Keratinocyte (primary cell): ENCODE measurements around the gene TEKTIP1. TPM values are rescaled to one million over a fixed set of nuclear protein-coding genes. Genes with fewer than 3 reads are reported as not detected.

Source experiments
- DNase-seq: peaks from one replicate; pipeline ENCODE4 v3.0.0-alpha.2; 2011; ENCODE audit warnings: low read depth, missing footprints, low spot score
- FAIRE-seq: peaks from 2 replicates; lab custom pipeline; 2011; peaks lifted over from hg19 to GRCh38; lab: Jason Lieb, UNC
- H2AFZ ChIP-seq: 2 replicates; pipeline ENCODE4 v1.6.0; 2012; ENCODE audit warnings: low read length, control low read depth, inconsistent platforms; ENCODE audit not compliant: control insufficient read depth
- H3K27ac ChIP-seq: 2 replicates; pipeline ENCODE4 v1.5.1; 2011; ENCODE audit warnings: low read length; ENCODE audit not compliant: control insufficient read depth, insufficient read depth
- H3K27me3 ChIP-seq: 3 replicates; pipeline ENCODE4 v1.6.0; 2011; ENCODE audit warnings: low read length; ENCODE audit not compliant: control insufficient read depth, insufficient read depth; ENCODE audit errors: extremely low read depth
- H3K36me3 ChIP-seq, 2 experiments: 2 replicates in 1 of 2; 3 replicates in 1 of 2; pipeline ENCODE4 v1.5.1; 2011; ENCODE audit warnings: low read length in 2 of 2, mild to moderate bottlenecking in 1 of 2; ENCODE audit not compliant: control insufficient read depth in 2 of 2, insufficient read depth in 2 of 2; ENCODE audit errors: extremely low read depth in 1 of 2
- H3K4me1 ChIP-seq: 3 replicates; pipeline ENCODE4 v1.5.1; 2011; ENCODE audit warnings: low read length; ENCODE audit not compliant: control insufficient read depth, insufficient read depth; ENCODE audit errors: extremely low read depth
- H3K4me2 ChIP-seq: 3 replicates; pipeline ENCODE4 v1.6.0; 2011; ENCODE audit warnings: low read depth, low read length; ENCODE audit not compliant: control insufficient read depth, insufficient read depth; ENCODE audit errors: extremely low read depth
- H3K4me3 ChIP-seq, 3 experiments: fragments of 200-600 bp in 1 of 3; sonication (generic) in 1 of 3; 2 replicates in 2 of 3; 3 replicates in 1 of 3; pipeline ENCODE4 v1.5.1; 2011 to 2016; ENCODE audit warnings: low read length in 3 of 3, mild to moderate bottlenecking in 3 of 3, control low read depth in 2 of 3, inconsistent platforms in 1 of 3, low read depth in 1 of 3, mixed read lengths in 1 of 3, mixed run types in 1 of 3, moderate library complexity in 1 of 3; ENCODE audit not compliant: control insufficient read depth in 2 of 3, insufficient read depth in 2 of 3; ENCODE audit errors: extremely low read depth in 1 of 3
- H3K79me2 ChIP-seq: 2 replicates; pipeline ENCODE4 v1.6.0; 2012; ENCODE audit warnings: low read length; ENCODE audit not compliant: control insufficient read depth, insufficient read depth
- H3K9ac ChIP-seq: 3 replicates; pipeline ENCODE4 v1.6.0; 2011; ENCODE audit warnings: low read length; ENCODE audit not compliant: control insufficient read depth, insufficient read depth; ENCODE audit errors: extremely low read depth
- H3K9me1 ChIP-seq: 3 replicates; pipeline ENCODE4 v1.6.0; 2011; ENCODE audit warnings: low read length; ENCODE audit not compliant: control insufficient read depth, insufficient read depth; ENCODE audit errors: extremely low read depth
- H3K9me3 ChIP-seq: 2 replicates; pipeline ENCODE4 v1.5.1; 2012; ENCODE audit warnings: low read depth, low read length; ENCODE audit not compliant: control insufficient read depth
- H4K20me1 ChIP-seq: 3 replicates; pipeline ENCODE4 v1.6.0; 2011; ENCODE audit warnings: low read length; ENCODE audit not compliant: control insufficient read depth, insufficient read depth; ENCODE audit errors: extremely low read depth
- EZH2 ChIP-seq: IDR thresholded peaks from one replicate; pipeline ENCODE4 v1.6.1; 2012; ENCODE audit warnings: inconsistent platforms, mild to moderate bottlenecking, low read length, moderate library complexity
- dilution Hi-C: fragments of 300-500 bp; cut with MboI; formaldehyde crosslinking; loops from one replicate; pipeline ENCODE4 v1.7.0; 2020; ENCODE audit warnings: low sequenced_read_pairs; ENCODE audit not compliant: extremely low pct_ligation_motif_present
- polyA plus RNA-seq, 5 experiments: library from polyadenylated mRNA; depleted of rRNA in 3 of 5; stranded (reverse) in 3 of 5; stranded (forward) in 1 of 5; unstranded in 1 of 5; fragments of >200 nt; gene quantifications; 1 replicate in 1 of 5; 2 replicates in 3 of 5; 3 replicates in 1 of 5; pipeline versions ENCODE4 v1.2.1 to v1.2.3, GENCODE V29; 2011 to 2012; ENCODE audit warnings: missing spikeins in 2 of 5, low read depth in 1 of 5, low replicate concordance in 1 of 5
- TF ChIP-seq, protein P1 (sequence below), 3 experiments: IDR thresholded peaks in 1 of 3; conservative IDR thresholded peaks in 1 of 3; optimal IDR thresholded peaks in 1 of 3; 2 replicates in 2 of 3; 3 replicates in 1 of 3; pipeline versions ENCODE3 to v1.5.1; 2011; ENCODE audit warnings: low read length in 3 of 3, mild to moderate bottlenecking in 3 of 3, moderate library complexity in 2 of 3, control low read depth in 1 of 3, inconsistent platforms in 1 of 3; ENCODE audit not compliant: insufficient read depth in 2 of 3; ENCODE audit errors: extremely low read depth in 1 of 3

The TEKTIP1 gene
- polyA plus RNA-seq, 1 donor (not counting 4 experiments of a cell fraction or from before 2014, with no cell fraction given): not detected

GRCh38 chr19:3554254-3555083 lies 15.5 kb downstream of the TEKTIP1 start:
- Histone ChIP-seq H3K9me1 (no peaks in the 10 kb centered on the region), H2AFZ (no peak overlapping the region), H4K20me1 (peaks cover 10% of the 10 kb centered on the region), H3K79me2 (peaks cover 36% of the 10 kb centered on the region), H3K27ac (no peak overlapping the region), H3K9ac (no peak overlapping the region), H3K4me3 (no peak overlapping the region), H3K27me3 (no peaks in the 10 kb centered on the region), H3K9me3 (no peaks in the 10 kb centered on the region), H3K4me2 (no peak overlapping the region), H3K36me3 (peaks cover 0 to 9% of the 10 kb centered on the region in 2 experiments), H3K4me1 (peaks cover 18% of the 10 kb centered on the region)
- DNase-seq (no peak), FAIRE-seq (no peak)
- dilution Hi-C loops: no loop called here
- TF ChIP-seq EZH2: no peak
- TF ChIP-seq, protein P1, sequence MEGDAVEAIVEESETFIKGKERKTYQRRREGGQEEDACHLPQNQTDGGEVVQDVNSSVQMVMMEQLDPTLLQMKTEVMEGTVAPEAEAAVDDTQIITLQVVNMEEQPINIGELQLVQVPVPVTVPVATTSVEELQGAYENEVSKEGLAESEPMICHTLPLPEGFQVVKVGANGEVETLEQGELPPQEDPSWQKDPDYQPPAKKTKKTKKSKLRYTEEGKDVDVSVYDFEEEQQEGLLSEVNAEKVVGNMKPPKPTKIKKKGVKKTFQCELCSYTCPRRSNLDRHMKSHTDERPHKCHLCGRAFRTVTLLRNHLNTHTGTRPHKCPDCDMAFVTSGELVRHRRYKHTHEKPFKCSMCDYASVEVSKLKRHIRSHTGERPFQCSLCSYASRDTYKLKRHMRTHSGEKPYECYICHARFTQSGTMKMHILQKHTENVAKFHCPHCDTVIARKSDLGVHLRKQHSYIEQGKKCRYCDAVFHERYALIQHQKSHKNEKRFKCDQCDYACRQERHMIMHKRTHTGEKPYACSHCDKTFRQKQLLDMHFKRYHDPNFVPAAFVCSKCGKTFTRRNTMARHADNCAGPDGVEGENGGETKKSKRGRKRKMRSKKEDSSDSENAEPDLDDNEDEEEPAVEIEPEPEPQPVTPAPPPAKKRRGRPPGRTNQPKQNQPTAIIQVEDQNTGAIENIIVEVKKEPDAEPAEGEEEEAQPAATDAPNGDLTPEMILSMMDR (optimal IDR thresholded peaks at IDR 0.05 in 1 of 3, IDR thresholded peaks at IDR 0.05 in 1 of 3, conservative IDR thresholded peaks at IDR 0.05 in 1 of 3; ENCODE audit: extremely low read depth in 1 of 3, insufficient read depth in 2 of 3, low read length in 3 of 3): no peak

DNA sequence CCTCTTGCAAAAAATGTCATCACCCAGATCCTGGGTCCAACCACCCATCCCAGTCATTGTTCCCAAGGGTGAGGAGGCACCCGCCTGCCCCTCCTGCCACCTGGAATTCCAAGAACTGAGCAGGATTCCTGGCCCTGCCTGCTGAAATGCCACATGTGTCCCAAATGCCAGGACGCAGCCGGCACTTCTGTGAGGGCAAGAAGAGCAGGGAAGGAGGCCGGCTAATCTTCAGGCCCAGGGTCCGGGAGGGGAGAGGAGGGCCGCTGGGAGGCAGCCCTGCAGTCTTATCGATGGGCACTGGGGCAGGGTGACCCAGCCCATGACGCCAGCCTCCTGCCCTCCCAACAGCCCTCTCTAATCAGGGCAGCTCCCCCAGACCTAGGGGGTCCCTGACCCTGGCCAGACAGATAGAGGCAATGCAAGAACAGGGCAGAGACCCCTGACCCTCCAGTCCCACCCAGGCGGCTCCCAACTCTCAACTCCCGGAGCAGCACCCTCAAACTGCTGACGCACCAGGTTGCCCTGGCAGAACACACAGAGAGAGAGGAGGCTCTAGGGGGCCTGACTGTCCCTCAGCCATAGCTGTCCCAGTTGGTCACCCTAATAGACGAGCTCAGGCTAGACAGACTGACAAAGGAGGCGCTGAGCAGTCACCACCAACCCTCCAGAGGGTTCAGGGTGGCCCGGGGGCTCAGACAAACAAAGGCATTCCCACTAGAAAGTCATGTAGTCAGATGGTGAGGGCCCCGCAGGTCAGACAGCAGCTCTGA lies 16.9 kb downstream of the TEKTIP1 start:
- Histone ChIP-seq H3K27ac (no peak overlapping the region), H3K27me3 (no peaks in the 10 kb centered on the region), H3K9me3 (no peaks in the 10 kb centered on the region), H3K4me3 (peak overlapping the region; percentile 86 to 96 (median 91)), H2AFZ (no peak overlapping the region), H4K20me1 (peaks cover 10% of the 10 kb centered on the region), H3K4me1 (peaks cover 18% of the 10 kb centered on the region), H3K79me2 (peaks cover 36% of the 10 kb centered on the region), H3K9me1 (no peaks in the 10 kb centered on the region), H3K9ac (peak overlapping the region; percentile 85), H3K4me2 (peak overlapping the region; percentile 96), H3K36me3 (peaks cover 0 to 4% of the 10 kb centered on the region in 2 experiments)
- TF ChIP-seq, protein P1 (optimal IDR thresholded peaks at IDR 0.05 in 1 of 3, IDR thresholded peaks at IDR 0.05 in 1 of 3, conservative IDR thresholded peaks at IDR 0.05 in 1 of 3; ENCODE audit: extremely low read depth in 1 of 3, insufficient read depth in 2 of 3, low read length in 3 of 3): no peak
- TF ChIP-seq EZH2: no peak
- dilution Hi-C loops: no loop called here
- no peak for FAIRE-seq
- DNase-seq: no peak
